Thyroid gland (tissue), 4 donors: ENCODE measurements around the gene CSMD2. TPM values are rescaled to one million over a fixed set of nuclear protein-coding genes. Genes with fewer than 3 reads are reported as not detected.

Source experiments
- DNase-seq, 2 donors: peaks; one replicate each; pipeline ENCODE4 v3.0.0-alpha.2; 2019
- H3K27ac ChIP-seq, 3 donors: fragments of 200-600 bp; sonication (generic); 1 replicate in 2 of 3; 2 replicates in 1 of 3; pipeline ENCODE4 v1.5.1; 2016 to 2019; ENCODE audit warnings: mild to moderate bottlenecking in 1 of 3, moderate library complexity in 1 of 3
- H3K27me3 ChIP-seq: fragments of 200-600 bp; sonication (generic); one replicate; pipeline ENCODE4 v1.5.1; 2019
- H3K36me3 ChIP-seq, 2 donors: fragments of 200-600 bp; sonication (generic); one replicate each; pipeline ENCODE4 v1.5.1; 2016 to 2019
- H3K4me1 ChIP-seq, 2 donors: fragments of 200-600 bp; sonication (generic); one replicate each; pipeline ENCODE4 v1.5.1; 2017 to 2019
- H3K4me3 ChIP-seq, 3 donors: fragments of 200-600 bp; sonication (generic); replicated peaks in 1 of 3; 1 replicate in 2 of 3; 2 replicates in 1 of 3; pipeline ENCODE4 v1.5.1; 2016; ENCODE audit warnings: mild to moderate bottlenecking in 1 of 3
- H3K9me3 ChIP-seq: fragments of 200-600 bp; sonication (generic); one replicate; pipeline ENCODE4 v1.5.1; 2017
- CTCF ChIP-seq, 6 experiments: fragments of 200-600 bp in 3 of 6; fragments of 450-650 bp in 3 of 6; sonication (generic) in 3 of 6; IDR thresholded peaks; one replicate each; pipeline ENCODE4 v1.5.1; 2016 to 2019; ENCODE audit warnings: antibody characterized with exemption in 6 of 6, mild to moderate bottlenecking in 2 of 6, inconsistent platforms in 1 of 6, moderate library complexity in 1 of 6
- POLR2A ChIP-seq, 2 donors: fragments of 450-650 bp; IDR thresholded peaks; one replicate each; pipeline ENCODE4 v1.6.1; 2017; ENCODE audit warnings: antibody characterized with exemption in 2 of 2, mild to moderate bottlenecking in 2 of 2, moderate library complexity in 1 of 2
- WGBS, 2 donors: methylation state at CpG; one replicate each; pipeline ENCODE4 v1.1.5; 2017; 5-methylcytosine and 5-hydroxymethylcytosine counted together
- intact Hi-C: fragments of 100-400 bp; cut with DNase I; formaldehyde crosslinking; loops from one replicate; pipeline ENCODE4 v1.15.1; 2023
- total RNA-seq, 4 donors: library from RNA; depleted of rRNA; stranded (reverse); fragments of >200 nt; gene quantifications; one replicate each; pipeline ENCODE4 v1.2.3, GENCODE V29; 2016

The CSMD2 gene
- total RNA-seq, 4 donors from 2014 or later, result 0.10 to 0.45 (median 0.13) TPM; not detected in 1

- no peak for TF ChIP-seq CTCF (IDR thresholded peaks at IDR 0.05)
- TF ChIP-seq POLR2A (IDR thresholded peaks at IDR 0.05), result no peak
- H3K27me3 ChIP-seq, result no peaks in the 10 kb centered on the region
Observed at GRCh38 chr1:34066166-34066565, 98.9 kb downstream of the CSMD2 start.

GRCh38 chr1:34065498-34065897 lies 99.5 kb downstream of the CSMD2 start:
- H3K4me1 ChIP-seq, result no peaks in the 10 kb centered on the region
- 94 to 98% methylated on average over 2 of the region's 2 CpGs for WGBS, 2 donors
- no peaks in the 10 kb centered on the region for H3K27me3 ChIP-seq
- H3K9me3 ChIP-seq, result no peaks in the 10 kb centered on the region
- H3K36me3 ChIP-seq, result no peaks in the 10 kb centered on the region
- intact Hi-C loops, result no loop called here
- no peak overlapping the region for H3K27ac ChIP-seq
- TF ChIP-seq CTCF (IDR thresholded peaks at IDR 0.05) (no peak), POLR2A (IDR thresholded peaks at IDR 0.05) (no peak)
- DNase-seq, result no peak
- H3K4me3 ChIP-seq, result no peak overlapping the region

More at GRCh38 chr1:34066166-34066565, 98.9 kb downstream of the CSMD2 start:
- Histone ChIP-seq H3K9me3 (no peaks in the 10 kb centered on the region), H3K4me3 (no peak overlapping the region), H3K4me1 (no peaks in the 10 kb centered on the region), H3K27ac (no peak overlapping the region), H3K36me3 (no peaks in the 10 kb centered on the region)
- intact Hi-C loops, result no loop called here
- DNase-seq, result no peak
- WGBS, 2 donors, result 54 to 63% methylated on average over 6 of the region's 6 CpGs

GRCh38 chr1:34060901-34061415 lies 104.1 kb downstream of the CSMD2 start:
- Histone ChIP-seq H3K4me1 (no peaks in the 10 kb centered on the region), H3K4me3 (no peak overlapping the region), H3K27me3 (no peaks in the 10 kb centered on the region), H3K9me3 (no peaks in the 10 kb centered on the region), H3K27ac (no peak overlapping the region), H3K36me3 (no peaks in the 10 kb centered on the region)
- no peak for TF ChIP-seq CTCF (IDR thresholded peaks at IDR 0.05)
- TF ChIP-seq POLR2A (IDR thresholded peaks at IDR 0.05), result no peak
- intact Hi-C loops, result no loop called here
- WGBS, 2 donors, result 53 to 71% methylated on average over 9 to 10 of the region's 10 CpGs
- DNase-seq, result no peak

- H3K4me3 ChIP-seq, result no peak overlapping the region
- H3K36me3 ChIP-seq, result no peaks in the 10 kb centered on the region
- H3K27ac ChIP-seq, result no peak overlapping the region
- no peaks in the 10 kb centered on the region for H3K4me1 ChIP-seq
- DNase-seq, result no peak
- TF ChIP-seq CTCF (IDR thresholded peaks at IDR 0.05) (no peak), POLR2A (IDR thresholded peaks at IDR 0.05) (no peak)
- intact Hi-C loops, result no loop called here
- no peaks in the 10 kb centered on the region for H3K27me3 ChIP-seq
- H3K9me3 ChIP-seq, result no peaks in the 10 kb centered on the region
- WGBS, 2 donors, result 82 to 86% methylated on average over 5 of the region's 5 CpGs
Observed at GRCh38 chr1:34060187-34060730, 104.8 kb downstream of the CSMD2 start.

GRCh38 chr1:34057347-34058130 lies 107.5 kb downstream of the CSMD2 start:
- TF ChIP-seq CTCF (IDR thresholded peaks at IDR 0.05) (no peak), POLR2A (IDR thresholded peaks at IDR 0.05) (no peak)
- Histone ChIP-seq H3K4me3 (no peak overlapping the region), H3K27me3 (no peaks in the 10 kb centered on the region), H3K4me1 (no peaks in the 10 kb centered on the region), H3K36me3 (no peaks in the 10 kb centered on the region), H3K9me3 (no peaks in the 10 kb centered on the region), H3K27ac (no peak overlapping the region)
- WGBS, 2 donors, result 22 to 31% methylated on average over 10 to 11 of the region's 11 CpGs
- DNase-seq, result no peak
- intact Hi-C loops, result no loop called here
